HG03196 (cell line): ENCODE measurements around the gene CSH2.
"Not testable (repeated sequence)": the region's sequence is repeated elsewhere in the genome, so short reads cannot be mapped to it uniquely, and the experiment has no call there.

Experiments used
- ATAC-seq: cut with Tn5 transposase; IDR thresholded peaks from one replicate; pipeline ENCODE4 v1.9.1; 2021; ENCODE audit not compliant: unreplicated experiment

The CSH2 gene

DNA sequence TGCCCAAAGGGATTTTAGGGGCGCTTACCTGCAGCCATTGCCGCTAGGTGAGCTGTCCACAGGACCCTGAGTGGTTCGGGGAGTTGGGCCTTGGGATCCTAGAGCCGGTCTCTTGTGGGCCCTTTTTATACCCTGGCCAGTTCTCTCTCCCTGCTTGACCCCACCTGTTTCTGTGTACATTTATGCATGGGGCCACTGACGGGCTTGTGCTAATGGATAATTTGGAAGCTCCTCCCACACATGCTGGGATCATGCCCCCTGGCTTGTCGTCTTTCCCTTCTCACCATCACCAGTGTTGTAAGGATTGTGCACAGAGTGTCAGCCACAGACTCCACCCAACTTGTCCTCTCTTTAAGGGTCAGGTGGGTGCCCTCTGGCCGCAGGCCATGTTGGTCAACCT lies at the start of gene CSH2:
TSS of gene CSH2 (minus strand) at position 101 of the 400 bp plus-strand sequence. CDS start at position 38, 63 bp downstream.
- ATAC-seq: not testable (repeated sequence)

DNA sequence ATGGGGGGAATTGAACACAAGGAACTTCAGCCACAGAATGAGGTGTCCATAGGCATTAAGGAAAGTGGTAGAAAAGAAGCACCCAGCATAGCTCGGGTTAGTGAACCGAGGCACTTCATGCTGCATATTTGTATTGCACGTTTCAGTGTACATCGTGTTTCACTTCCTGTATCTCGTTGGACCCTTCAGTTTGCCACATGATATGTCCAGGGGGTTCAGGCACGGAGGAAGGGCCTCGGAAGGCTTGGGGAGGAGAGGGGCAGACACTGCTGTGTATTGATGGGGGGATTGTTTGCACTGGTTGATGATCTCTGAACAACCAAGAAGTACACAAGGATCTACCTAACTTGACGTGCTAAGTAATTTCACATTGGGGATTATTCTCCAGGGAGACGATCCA lies 48.9 kb upstream of the CSH2 start:
- ATAC-seq: not testable (repeated sequence)

DNA sequence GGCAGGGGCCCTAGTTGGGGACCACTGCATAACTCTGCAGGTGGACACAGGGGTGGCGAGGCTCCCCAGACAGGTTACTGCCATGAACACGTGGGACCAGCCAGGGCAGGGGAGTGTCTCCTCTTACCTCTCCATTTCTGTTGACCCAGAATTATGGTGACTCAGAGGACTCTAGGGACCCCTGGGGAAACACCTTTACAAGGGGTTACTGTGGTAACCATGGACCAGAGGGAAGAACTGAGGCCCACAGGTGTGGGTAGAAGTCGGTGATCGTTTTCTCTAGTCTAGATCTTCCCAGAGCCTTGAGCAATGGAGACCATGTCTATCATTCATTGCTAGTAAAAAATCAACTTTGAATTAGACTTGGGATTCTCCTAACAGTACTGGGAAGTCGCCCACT lies 47.3 kb upstream of the CSH2 start:
- not testable (repeated sequence) for ATAC-seq

DNA sequence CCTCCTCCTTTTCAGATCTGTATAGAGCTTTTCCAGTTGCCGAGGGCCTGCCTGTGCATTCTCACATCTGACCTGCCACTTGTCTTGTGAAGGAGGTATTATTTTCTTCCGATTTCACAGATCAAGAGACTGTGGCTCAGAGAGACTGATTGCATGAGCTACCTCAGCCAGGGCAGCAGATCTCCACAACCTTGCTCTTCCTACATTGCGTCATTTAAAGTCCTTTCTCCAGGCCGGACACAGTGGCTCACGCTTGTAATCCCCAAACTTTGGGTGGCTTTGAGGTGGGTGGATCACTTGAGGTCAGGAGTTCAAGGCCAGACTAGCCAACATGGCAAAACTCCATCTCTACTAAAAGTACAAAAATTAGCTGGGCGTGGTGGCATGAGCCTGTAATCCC lies 46.6 kb upstream of the CSH2 start:
- not testable (repeated sequence) for ATAC-seq

DNA sequence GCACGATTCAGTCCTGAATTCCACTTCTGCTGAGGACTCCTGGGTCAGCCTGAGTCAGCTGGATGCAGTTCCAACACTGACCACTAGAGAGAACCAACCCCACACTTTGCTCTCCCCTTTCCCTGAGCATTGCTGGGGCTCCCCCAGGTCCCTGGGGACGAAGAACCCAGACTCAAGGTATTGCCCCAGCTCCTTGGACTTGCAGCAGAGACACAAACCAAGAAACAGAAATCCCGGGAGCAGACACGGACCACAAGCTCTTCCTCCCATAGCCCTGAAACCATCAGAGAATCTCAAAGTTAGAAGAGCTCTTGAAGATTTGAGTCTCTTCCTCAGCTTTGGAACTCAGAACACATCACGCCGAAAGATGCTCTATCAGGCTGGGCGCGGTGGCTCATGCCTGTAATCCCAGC lies 45.8 kb upstream of the CSH2 start:
- peak; percentile 56 for ATAC-seq

DNA sequence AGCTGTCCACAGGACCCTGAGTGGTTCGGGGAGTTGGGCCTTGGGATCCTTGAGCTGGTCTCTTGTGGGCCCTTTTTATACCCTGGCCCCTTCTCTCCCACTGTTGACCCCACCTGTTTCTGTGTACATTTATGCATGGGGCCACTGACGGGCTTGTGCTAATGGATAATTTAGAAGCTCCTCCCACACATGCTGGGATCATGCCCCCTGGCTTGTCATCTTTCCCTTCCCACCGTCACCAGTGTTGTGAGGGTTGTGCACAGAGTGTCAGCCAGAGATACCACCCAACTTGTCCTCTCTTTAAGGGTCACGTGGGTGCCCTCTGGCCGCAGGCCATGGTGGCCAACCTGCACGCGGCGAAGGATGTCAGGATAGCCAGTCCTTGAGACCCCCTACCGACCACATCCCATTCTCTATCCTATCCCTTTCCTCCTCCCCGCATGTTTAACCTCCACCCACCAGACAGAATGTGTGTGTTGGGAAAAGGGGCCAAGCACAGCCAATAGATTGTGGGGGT lies 45.4 kb upstream of the CSH2 start, which contains the start of gene GH1:
TSS of gene GH1 (minus strand) at position 51 of the 517 bp plus-strand sequence. CDS start 63 bp downstream, outside the sequence.
- ATAC-seq: not testable (repeated sequence)

DNA sequence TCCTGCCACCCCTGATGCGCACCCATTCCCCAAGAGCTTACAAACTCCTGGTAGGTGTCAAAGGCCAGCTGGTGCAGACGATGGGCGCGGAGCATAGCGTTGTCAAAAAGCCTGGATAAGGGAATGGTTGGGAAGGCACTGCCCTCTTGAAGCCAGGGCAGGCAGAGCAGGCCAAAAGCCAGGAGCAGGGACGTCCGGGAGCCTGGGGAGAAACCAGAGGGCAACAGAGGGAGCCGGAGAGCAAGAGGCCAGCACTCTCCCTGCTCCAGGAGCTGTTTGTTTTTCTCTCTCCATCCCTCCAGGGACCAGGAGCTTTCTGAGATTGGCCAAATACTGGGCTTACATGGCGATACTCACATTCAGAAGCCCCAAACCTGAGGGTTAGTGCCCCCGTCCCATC lies 44.8 kb upstream of the CSH2 start:
- ATAC-seq: no peak

DNA sequence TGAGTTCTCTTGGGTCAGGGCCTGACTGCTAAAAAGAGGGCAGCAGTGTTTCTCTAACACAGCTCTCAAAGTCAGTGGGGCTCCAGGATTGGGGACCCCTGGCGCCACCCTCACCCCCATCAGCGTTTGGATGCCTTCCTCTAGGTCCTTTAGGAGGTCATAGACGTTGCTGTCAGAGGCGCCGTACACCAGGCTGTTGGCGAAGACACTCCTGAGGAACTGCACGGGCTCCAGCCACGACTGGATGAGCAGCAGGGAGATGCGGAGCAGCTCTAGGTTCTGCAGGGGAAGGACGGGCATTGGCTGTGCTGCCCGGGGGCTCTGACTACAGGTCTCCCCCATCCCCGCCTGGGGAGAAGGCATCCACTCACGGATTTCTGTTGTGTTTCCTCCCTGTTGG lies 44.2 kb upstream of the CSH2 start:
- no peak for ATAC-seq

DNA sequence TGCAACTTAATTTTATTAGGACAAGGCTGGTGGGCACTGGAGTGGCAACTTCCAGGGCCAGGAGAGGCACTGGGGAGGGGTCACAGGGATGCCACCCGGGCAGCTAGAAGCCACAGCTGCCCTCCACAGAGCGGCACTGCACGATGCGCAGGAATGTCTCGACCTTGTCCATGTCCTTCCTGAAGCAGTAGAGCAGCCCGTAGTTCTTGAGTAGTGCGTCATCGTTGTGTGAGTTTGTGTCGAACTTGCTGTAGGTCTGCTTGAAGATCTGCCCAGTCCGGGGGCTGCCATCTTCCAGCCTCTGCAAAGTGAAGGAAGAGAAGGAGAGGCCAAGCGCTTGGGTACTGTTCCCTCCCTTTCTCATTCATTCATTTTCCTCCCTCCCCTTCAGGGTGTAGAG lies 43.7 kb upstream of the CSH2 start:
- not testable (repeated sequence) for ATAC-seq

DNA sequence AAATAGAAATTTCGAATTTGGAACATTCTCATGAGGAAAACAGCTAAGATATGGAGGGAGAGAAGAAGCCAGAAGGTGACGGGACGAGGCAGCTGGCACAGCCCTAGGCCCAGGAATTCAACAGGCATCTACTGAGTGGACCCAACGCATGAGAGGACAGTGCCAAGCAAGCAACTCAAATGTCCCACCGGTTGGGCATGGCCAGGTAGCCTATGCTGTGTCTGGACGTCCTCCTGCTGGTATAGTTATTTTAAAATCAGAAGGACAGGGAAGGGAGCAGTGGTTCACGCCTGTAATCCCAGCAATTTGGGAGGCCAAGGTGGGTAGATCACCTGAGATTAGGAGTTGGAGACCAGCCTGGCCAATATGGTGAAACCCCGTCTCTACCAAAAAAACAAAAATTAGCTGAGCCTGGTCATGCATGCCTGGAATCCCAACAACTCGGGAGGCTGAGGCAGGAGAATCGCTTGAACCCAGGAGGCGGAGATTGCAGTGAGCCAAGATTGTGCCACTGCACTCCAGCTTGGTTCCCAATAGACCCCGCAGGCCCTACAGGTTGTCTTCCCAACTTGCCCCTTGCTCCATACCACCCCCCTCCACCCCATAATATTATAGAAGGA lies 43.2 kb upstream of the CSH2 start:
- ATAC-seq: no peak

DNA sequence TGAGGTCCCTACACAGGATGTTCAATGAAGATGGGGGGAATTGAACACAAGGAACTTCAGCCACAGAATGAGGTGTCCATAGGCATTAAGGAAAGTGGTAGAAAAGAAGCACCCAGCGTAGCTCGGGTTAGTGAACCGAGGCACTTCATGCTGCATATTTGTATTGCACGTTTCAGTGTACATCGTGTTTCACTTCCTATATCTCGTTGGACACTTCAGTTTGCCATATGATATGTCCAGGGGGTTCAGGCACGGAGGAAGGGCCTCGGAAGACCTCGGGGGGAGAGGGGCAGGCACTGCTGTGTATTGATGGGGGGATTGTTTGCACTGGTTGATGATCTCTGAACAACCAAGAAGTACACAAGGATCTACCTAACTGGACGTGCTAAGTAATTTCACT lies 42.3 kb upstream of the CSH2 start:
- not testable (repeated sequence) for ATAC-seq

DNA sequence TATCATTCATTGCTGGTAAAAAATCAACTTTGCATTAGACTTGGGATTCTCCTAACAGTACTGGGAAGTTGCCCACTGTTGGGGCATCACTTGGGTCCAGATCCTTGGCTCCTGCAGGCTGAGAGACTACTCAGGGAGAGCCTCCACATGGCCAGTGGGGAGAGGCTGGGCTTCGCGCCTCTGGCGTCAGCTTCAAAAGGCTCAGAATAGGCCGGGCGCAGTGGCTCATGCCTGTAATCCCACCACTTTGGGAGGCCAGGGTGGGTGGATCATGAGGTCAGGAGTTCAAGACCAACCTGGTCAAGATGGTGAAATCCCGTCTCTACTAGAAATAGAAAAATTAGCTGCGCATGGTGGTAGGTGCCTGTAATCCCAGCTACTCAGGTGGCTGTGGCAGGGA lies 41.0 kb upstream of the CSH2 start:
- no peak for ATAC-seq

DNA sequence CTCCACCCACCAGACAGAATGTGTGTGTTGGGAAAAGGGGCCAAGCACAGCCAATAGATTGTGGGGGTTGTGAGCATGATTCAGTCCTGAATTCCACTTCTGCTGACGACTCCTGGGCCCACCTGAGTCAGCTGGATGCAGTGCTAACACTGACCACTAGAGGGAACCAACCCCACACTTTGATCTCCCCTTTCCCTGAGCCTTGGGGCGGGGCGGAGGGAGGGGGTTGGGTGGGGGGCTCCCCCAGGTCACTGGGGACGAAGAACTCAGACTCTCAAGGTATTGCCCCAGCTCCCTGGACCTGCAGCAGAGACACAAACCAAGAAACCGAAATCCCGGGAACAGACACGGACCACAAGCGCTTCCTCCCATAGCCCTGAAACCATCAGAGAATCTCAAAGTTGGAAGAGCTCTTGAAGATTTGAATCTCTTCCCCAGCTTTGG lies 38.2 kb upstream of the CSH2 start:
- no peak for ATAC-seq

DNA sequence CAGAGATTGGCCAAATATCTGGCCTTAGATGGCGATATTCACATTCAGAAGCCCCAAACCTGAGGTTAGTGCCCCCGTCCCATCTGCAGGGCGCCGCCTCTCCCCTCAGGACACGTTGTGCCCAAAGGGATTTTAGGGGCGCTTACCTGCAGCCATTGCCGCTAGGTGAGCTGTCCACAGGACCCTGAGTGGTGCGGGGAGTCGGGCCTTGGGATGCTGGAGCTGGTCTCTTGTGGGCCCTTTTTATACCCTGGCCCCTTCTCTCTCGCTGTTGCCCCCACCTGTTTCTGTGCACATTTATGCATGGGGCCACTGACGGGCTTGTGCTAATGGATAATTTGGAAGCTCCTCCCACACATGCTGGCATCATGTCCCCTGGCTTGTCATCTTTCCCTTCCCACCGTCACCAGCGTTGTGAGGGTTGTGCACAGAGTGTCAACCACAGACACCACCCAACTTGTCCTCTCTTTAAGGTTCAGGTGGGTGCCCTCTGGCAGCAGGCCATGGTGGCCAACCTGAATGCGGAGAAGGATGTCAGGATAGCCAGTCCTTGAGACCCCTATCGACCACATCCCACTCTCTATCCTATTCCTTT lies 37.7 kb upstream of the CSH2 start, which contains the start of gene CSHL1:
TSS of gene CSHL1 (minus strand) at position 218 of the 595 bp plus-strand sequence. CDS start at position 156, 62 bp downstream.
- ATAC-seq: no peak

DNA sequence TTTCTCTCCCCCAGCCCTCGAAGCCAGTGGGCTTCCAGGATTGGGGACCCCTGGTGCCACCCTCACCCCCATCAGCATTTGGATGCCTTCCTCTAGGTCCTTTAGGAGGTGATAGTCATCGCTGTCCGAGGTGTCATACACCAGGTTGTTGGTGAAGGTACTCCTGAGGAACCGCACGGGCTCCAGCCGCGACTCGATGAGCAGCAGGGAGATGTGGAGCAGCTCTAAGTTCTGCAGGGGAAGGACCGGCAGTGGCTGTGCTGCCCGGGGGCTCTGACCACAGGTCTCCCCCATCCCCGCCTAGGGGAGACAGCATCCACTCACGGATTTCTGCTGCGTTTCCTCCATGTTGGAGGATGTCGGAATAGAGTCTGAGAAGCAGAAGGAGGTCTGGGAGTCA lies 36.6 kb upstream of the CSH2 start:
- ATAC-seq: no peak

DNA sequence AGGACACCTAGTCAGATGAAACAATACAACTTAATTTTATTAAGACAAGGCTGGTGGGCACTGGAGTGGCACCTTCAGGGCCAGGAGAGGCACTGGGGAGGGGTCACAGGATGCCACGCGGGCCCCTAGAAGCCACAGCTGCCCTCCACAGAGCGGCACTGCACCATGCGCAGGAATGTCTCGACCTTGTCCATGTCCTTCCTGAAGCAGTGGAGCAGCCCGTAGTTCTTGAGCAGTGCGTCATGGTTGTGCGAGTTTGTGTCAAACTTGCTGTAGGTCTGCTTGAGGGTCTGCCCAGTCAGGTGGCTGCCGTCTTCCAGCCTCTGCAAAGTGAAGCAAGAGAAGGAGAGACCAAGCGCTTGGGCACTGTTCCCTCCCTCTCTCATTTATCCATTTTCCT lies 36.1 kb upstream of the CSH2 start:
- not testable (repeated sequence) for ATAC-seq

DNA sequence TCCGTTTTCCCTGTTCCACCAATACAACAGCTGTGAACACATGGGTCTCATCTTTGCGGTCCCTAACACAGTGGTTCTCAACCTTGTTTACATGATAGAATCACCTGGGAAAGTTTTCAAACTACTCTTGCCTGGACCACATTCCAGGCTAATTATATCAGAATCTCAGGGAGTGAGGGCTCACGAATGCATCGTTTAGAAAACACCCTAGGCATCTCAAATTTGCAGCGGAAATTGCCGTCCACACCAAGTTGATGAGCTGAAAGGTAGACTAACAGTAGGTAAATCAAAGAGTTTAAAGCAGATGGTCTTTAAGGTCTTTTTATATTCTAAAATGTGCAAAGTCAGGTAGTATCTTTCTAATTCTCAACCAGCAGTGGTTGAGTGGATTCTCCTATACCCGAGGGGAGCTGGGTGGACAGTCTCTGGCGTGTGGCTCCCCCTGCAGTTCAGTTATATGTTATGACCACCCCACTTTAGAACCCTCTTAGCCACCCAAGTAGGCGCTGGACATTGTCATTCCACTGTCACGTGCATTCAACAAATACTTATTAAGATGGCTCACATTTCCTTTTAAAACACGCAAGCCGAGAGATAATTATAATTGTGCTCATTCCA lies 33.8 kb upstream of the CSH2 start:
- not testable (repeated sequence) for ATAC-seq

DNA sequence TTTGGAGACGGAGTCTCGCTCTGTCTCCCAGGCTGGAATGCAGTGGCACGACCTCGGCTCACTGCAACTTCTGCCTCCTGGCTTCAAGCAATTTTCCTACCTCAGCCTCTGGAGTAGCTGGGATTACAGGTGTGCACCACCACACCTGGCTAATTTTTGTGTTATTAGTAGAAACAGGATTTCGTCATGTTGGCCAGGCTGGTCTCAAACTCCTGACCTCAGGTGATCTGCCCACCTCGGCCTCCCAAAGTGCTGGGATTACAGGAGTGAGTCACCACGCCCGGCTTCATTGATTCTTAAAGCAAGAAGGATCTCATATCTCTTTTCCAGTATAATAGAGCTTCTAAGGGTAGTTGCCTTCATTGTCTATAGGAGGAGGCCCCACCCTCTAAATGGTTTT lies 31.3 kb upstream of the CSH2 start:
- ATAC-seq: not testable (repeated sequence)

DNA sequence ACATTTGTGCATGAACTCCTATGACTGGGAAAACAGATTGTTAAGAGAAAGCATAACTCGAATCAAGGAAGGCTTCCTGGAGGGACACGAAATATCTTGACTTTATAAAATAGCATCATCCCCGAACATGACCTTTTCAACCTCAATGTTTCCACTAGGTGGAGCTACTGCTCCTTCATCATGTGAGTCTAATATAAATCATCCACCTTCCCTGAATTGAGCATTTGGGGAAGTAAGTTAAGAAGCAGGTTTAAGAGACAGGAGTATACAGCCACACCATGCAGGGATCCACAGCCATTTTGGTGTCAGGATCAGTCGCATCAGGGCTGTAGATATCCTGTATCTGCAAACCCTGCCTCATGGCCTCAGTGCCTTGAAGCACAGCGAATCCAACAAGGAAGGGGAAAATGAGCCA lies 30.3 kb upstream of the CSH2 start:
- ATAC-seq: not testable (repeated sequence)

DNA sequence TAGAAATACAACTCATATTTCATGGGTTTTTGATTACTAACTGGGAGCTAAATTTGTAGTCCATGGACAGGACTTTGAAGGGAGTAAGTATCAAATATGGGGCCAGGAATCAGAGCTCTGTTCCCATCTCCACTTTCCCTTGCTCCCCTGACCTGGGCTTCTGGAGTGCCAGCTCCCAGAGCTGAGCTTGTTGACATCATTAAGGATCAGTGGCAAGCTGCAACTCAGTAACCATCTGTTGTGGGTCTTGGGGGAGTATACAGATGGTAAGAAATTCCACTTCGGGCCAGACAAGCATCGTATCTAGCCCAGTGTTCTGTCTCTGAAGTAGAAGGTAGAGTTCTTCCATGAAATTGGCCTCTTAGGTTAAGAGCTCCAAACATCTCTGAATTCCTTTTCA lies 28.5 kb upstream of the CSH2 start:
- ATAC-seq: not testable (repeated sequence)

DNA sequence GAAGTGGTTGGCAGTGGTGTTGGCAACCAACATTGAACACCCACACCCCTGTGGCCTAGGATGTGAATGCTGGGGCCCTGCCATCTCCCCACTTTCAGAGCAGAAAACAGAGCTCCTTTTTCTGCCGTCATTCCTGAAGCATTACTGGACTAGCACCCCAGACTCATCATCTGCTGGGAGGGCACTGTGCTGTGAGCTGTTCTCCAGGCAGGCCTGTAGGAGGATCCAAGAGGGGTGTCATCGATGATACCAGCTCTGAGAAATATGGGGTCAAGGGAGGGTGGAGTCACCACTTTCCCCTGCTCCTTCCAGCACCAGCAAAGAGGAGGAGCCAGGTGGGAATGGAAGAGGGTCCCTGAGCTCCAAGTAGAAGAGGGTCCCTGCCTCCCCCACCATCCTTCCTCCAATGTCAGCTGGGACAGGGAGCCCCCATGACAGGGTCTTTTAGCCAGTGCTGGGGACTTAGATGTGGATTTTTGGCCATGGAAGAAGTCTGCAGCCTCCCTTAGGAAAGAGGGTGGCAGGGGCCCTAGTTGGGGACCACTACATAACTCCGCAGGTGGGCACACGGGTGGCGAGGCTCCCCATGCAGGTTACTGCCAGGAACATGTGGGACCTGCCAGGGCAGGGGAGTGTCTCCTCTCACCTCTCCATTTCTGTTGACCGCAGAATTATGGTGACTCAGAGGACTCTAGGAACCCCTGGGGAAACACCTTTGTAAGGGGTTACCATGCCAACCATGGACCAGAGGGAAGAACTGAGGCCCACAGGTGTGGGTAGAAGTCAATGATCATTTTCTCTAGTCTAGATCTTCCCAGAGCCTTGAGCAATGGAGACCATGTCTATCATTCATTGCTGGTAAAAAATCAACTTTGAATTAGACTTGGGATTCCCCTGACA lies 25.7 kb upstream of the CSH2 start:
- ATAC-seq: not testable (repeated sequence)
